ENCODE results near the gene ERGIC1.
"Not testable (repeated sequence)": the region's sequence is repeated elsewhere in the genome, so short reads cannot be mapped to it uniquely, and the experiment has no call there.

ERGIC1 gene

DNA sequence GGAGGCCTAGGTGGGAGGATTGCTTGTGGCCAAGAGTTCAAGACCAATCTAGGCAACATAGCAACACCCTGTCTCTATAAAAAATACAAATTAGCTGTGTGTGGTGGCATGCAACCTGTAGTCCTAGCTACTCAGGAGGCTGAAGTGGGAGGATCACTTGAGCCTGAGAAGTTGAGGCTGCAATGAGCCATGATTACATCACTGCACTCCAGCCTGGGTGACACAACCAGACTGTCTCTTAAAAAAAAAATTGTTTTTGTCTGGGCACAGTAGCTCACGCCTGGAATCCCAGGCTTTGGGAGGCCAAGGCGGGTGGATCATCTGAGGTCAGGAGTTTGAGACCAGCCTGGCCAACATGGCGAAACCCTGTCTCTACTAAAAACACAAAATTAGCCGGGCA is 23.1 kb upstream of the ERGIC1 start:
- H3K27ac Mint-ChIP-seq; H3K27me3 Mint-ChIP-seq; H3K36me3 Mint-ChIP-seq; H3K4me3 Mint-ChIP-seq; H3K9me3 Mint-ChIP-seq (ENCODE audit: low read depth): not testable (repeated sequence)
- peaks cover 14% of the 10 kb centered on the region for H3K4me1 Mint-ChIP-seq (ENCODE audit: low read depth)

DNA sequence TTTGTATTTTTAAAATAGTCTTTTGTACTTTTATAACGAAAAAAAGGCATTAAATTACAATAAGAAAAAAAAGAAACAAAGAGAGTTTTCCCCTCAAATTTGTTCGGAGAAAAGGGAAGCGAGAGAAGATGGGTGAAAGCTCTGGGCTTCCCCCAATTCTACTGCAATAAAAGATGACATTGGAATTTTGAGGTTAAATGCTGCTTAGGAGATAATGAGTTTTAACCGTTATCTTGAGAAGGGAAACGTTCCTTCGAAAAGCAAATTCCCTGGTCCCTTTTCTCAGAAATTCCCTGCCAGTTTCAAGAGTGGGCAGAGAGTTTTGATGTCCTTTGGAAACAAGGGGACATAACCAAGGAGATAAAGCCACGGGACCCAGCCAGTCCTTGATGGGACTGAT is 18.4 kb upstream of the ERGIC1 start:
- H3K36me3 Mint-ChIP-seq = no peaks in the 10 kb centered on the region
- H3K9me3 Mint-ChIP-seq (ENCODE audit: low read depth) = no peaks in the 10 kb centered on the region
- H3K4me1 Mint-ChIP-seq (ENCODE audit: low read depth) = peaks cover 3% of the 10 kb centered on the region
- no peak overlapping the region for H3K27ac Mint-ChIP-seq
- H3K27me3 Mint-ChIP-seq = no peaks in the 10 kb centered on the region
- H3K4me3 Mint-ChIP-seq = no peak overlapping the region

DNA sequence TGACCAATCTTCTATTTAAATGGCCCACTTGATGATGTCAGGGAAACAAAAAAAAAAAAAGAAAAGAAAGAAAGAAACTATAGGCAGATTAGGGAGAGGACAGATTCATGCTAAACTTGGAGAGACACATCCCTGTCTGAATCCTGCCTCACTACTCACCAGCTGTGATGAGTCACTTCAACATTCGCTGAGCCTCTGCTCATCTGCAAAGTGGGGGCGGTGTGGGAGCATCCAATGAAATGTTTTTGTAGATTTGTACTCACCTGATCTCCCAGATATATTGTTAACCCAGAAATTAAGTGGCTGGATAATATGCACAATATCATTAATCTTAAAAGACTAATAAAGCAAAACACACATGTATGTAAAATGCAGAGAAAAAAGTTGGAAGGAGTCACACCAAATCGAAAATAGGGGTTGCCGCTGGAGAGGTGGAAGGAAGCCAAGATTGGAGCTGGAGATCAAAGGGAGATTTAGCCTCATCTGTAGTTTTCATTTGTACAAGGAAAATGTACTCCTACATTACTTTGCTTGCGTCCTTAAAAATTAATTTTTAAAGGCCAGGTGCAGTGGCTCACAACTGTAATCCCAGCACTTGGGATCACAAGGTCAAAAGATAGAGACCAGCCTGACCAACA is 17.0 kb upstream of the ERGIC1 start:
- Mint-ChIP-seq H3K27me3 (no peaks in the 10 kb centered on the region), H3K27ac (no peak overlapping the region), H3K4me3 (no peak overlapping the region), H3K36me3 (no peaks in the 10 kb centered on the region), H3K4me1 (ENCODE audit: low read depth) (peaks cover 3% of the 10 kb centered on the region), H3K9me3 (ENCODE audit: low read depth) (no peaks in the 10 kb centered on the region)

DNA sequence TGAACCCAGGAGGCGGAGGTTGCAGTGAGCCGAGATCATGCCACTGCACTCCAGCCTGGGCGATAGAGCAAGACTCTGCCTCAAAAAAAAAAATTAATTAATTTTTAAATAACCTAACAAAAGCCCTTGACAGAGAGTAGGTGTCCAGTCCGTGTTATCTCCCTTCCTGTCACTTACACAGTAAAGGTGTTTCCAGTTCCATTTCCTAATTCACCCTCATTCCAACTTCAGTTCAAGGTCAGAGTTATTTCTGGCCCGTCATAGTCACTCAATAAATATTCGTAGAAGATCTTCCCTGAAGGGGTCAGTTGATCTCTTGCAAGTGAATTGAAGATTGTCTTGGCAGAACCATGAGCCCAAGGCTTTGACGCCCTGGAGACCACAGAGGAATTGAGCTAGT is 16.4 kb upstream of the ERGIC1 start:
- Mint-ChIP-seq H3K27me3 (no peaks in the 10 kb centered on the region), H3K9me3 (ENCODE audit: low read depth) (no peaks in the 10 kb centered on the region), H3K36me3 (no peaks in the 10 kb centered on the region), H3K4me1 (ENCODE audit: low read depth) (peaks cover 3% of the 10 kb centered on the region), H3K27ac (no peak overlapping the region), H3K4me3 (no peak overlapping the region)

DNA sequence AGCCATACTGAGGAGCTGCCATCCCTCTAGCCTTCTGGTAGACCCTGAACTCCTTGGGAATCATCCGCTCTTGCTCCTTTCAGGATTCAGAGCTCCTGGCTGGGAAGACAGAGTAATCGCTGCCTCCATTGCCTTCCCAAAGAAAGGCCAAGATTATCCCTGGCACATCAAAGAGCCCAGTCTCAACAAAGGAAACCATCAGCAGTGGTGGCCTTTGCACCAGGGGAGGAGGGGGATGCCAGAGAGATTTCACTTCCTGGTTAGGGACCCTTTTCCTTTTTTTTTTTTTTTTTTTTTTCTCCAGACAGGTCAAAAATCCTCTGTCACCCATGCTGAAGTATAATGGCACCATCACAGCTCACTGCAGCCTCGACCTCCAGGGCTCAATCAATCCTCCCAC is 16.0 kb upstream of the ERGIC1 start:
- Mint-ChIP-seq H3K4me1 (ENCODE audit: low read depth) (peaks cover 3% of the 10 kb centered on the region), H3K9me3 (ENCODE audit: low read depth) (no peaks in the 10 kb centered on the region), H3K27ac (no peak overlapping the region), H3K4me3 (no peak overlapping the region), H3K27me3 (no peaks in the 10 kb centered on the region), H3K36me3 (no peaks in the 10 kb centered on the region)

GRCh38 chr5:172819569-172819968 is 14.5 kb upstream of the ERGIC1 start:
- Mint-ChIP-seq H3K4me3 (no peak overlapping the region), H3K4me1 (ENCODE audit: low read depth) (peaks cover 3% of the 10 kb centered on the region), H3K9me3 (ENCODE audit: low read depth) (no peaks in the 10 kb centered on the region), H3K27me3 (no peaks in the 10 kb centered on the region), H3K36me3 (no peaks in the 10 kb centered on the region), H3K27ac (no peak overlapping the region)

GRCh38 chr5:172820046-172820767 is 13.8 kb upstream of the ERGIC1 start:
- Mint-ChIP-seq H3K4me3 (no peak overlapping the region), H3K27ac (no peak overlapping the region), H3K4me1 (ENCODE audit: low read depth) (peaks cover 3% of the 10 kb centered on the region)

GRCh38 chr5:172821340-172821985 is 12.6 kb upstream of the ERGIC1 start:
- Mint-ChIP-seq H3K4me1 (ENCODE audit: low read depth) (peaks cover 3% of the 10 kb centered on the region), H3K9me3 (ENCODE audit: low read depth) (peaks cover 10% of the 10 kb centered on the region), H3K27me3 (no peaks in the 10 kb centered on the region), H3K27ac (no peak overlapping the region), H3K36me3 (peaks cover 6% of the 10 kb centered on the region), H3K4me3 (no peak overlapping the region)

More at GRCh38 chr5:172820046-172820767, 13.8 kb upstream of the ERGIC1 start:
- Mint-ChIP-seq H3K36me3 (no peaks in the 10 kb centered on the region), H3K9me3 (ENCODE audit: low read depth) (no peaks in the 10 kb centered on the region), H3K27me3 (no peaks in the 10 kb centered on the region)

- Mint-ChIP-seq H3K27me3 (no peaks in the 10 kb centered on the region), H3K4me3 (no peak overlapping the region), H3K9me3 (ENCODE audit: low read depth) (peaks cover 10% of the 10 kb centered on the region), H3K4me1 (ENCODE audit: low read depth) (peaks cover 3% of the 10 kb centered on the region), H3K36me3 (peaks cover 6% of the 10 kb centered on the region), H3K27ac (no peak overlapping the region)
Observed at GRCh38 chr5:172823840-172824362, 10.2 kb upstream of the ERGIC1 start.

DNA sequence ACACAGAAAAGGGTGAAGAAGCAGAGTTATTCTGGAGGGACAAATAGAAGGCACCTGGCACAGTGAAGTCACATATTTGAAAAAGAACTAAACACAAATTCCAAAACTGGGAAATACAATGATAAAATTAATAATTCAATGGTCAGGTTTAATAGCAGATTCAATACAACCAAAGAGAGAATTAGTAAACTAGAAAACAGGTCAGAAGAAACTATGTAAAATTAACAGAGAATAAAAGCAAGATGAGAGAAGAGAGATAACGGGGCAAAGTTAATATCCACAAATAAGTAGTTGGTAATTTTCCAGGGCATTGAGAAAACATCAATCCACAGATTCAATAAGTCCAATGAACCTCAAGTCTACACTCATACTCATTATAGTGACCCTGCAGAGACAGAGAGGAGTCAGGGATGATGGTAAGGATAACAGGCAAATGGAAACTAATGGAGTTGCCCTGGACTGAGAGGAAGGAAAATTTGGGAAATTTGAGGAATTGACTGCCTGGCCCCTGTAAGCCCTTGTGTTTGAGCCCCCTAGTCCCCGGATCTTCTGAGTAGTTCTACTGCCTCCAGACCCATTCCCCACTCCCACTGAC is 8.3 kb upstream of the ERGIC1 start:
- H3K4me3 Mint-ChIP-seq = no peak overlapping the region
- no peak overlapping the region for H3K27ac Mint-ChIP-seq
- H3K27me3 Mint-ChIP-seq = no peaks in the 10 kb centered on the region
- H3K9me3 Mint-ChIP-seq (ENCODE audit: low read depth) = peaks cover 10% of the 10 kb centered on the region
- H3K36me3 Mint-ChIP-seq = peaks cover 6% of the 10 kb centered on the region
- H3K4me1 Mint-ChIP-seq (ENCODE audit: low read depth) = no peaks in the 10 kb centered on the region

DNA sequence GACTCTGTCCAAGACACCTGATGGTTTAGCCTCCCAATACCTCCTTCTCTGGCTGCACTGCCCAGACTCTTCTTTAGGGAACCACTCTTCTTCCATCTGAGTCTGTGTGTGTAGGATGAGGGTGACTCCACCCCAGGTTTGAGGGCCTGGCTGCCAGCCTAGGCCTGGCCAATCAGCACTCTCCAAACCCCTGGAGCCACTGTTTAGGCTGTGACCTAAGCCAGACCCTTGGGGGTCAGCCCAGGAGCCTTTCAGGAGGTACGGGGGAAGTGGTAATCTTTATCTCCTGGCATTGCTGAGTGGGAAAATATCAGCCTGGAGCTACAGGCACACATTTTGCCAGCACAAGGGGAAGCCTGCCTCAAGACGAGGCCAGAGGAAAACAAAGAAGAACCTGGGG is 6.2 kb upstream of the ERGIC1 start:
- H3K4me3 Mint-ChIP-seq = no peak overlapping the region
- H3K36me3 Mint-ChIP-seq = peaks cover 6% of the 10 kb centered on the region
- no peaks in the 10 kb centered on the region for H3K27me3 Mint-ChIP-seq
- H3K4me1 Mint-ChIP-seq (ENCODE audit: low read depth) = no peaks in the 10 kb centered on the region
- peaks cover 10% of the 10 kb centered on the region for H3K9me3 Mint-ChIP-seq (ENCODE audit: low read depth)
- no peak overlapping the region for H3K27ac Mint-ChIP-seq

- Mint-ChIP-seq H3K9me3 (ENCODE audit: low read depth) (peaks cover 10% of the 10 kb centered on the region), H3K27ac (no peak overlapping the region), H3K4me3 (no peak overlapping the region), H3K4me1 (ENCODE audit: low read depth) (peaks cover 6% of the 10 kb centered on the region), H3K36me3 (peaks cover 6% of the 10 kb centered on the region), H3K27me3 (no peaks in the 10 kb centered on the region)
Observed at GRCh38 chr5:172828911-172829431, 5.1 kb upstream of the ERGIC1 start.

DNA sequence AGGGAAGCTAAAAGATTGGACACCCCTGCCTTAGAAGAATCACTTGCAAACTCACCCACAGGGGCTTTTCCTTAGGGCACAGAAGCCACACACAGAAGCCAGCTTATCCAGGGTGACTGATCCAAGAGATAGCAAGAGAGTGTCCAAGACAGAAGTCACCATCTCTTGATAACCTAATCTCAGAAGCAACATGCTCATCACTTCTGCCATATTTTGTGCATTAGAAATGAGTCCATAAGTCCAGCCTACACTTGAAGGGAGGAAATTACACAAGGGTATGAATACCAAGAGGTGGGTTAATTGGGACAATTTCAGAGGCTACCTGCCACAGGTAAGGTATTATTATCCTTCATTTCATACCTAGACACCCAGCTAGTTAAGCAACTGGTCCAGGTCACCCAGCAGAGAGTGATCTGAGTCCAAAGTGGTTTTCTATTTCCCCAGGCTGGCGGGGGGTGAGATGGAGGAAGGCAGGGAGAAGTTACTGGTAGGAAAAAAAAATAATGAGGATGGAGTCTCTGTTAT is 3.7 kb upstream of the ERGIC1 start:
- Mint-ChIP-seq H3K4me3 (no peak overlapping the region), H3K9me3 (ENCODE audit: low read depth) (peaks cover 9% of the 10 kb centered on the region), H3K36me3 (peaks cover 5% of the 10 kb centered on the region), H3K4me1 (ENCODE audit: low read depth) (peaks cover 9% of the 10 kb centered on the region), H3K27me3 (no peaks in the 10 kb centered on the region), H3K27ac (no peak overlapping the region)

- H3K27ac Mint-ChIP-seq = no peak overlapping the region
- peaks cover 2% of the 10 kb centered on the region for H3K9me3 Mint-ChIP-seq (ENCODE audit: low read depth)
- H3K4me1 Mint-ChIP-seq (ENCODE audit: low read depth) = peaks cover 17% of the 10 kb centered on the region
- H3K27me3 Mint-ChIP-seq = no peaks in the 10 kb centered on the region
- H3K36me3 Mint-ChIP-seq = no peaks in the 10 kb centered on the region
- peak overlapping the region; percentile 17 for H3K4me3 Mint-ChIP-seq
Observed at GRCh38 chr5:172830876-172831662, 3.0 kb upstream of the ERGIC1 start.
